Left lung (tissue), 10 donors: ENCODE results near the gene SLC17A5. TPM values are rescaled to one million over a fixed set of nuclear protein-coding genes. Genes with fewer than 3 reads are reported as not detected.

ENCODE experiments used
- ATAC-seq: fragments of 200-7000 bp; cut with Tn5 transposase; one replicate; pipeline ENCODE4 v1.9.1; 2020; ENCODE audit warnings: moderate library complexity
- DNase-seq, 4 donors: peaks; one replicate each; pipeline ENCODE4 v3.0.0-alpha.2; 2013 to 2020
- H3K27ac ChIP-seq, 2 donors: fragments of 200-600 bp; sonication (generic) in 1 of 2; one replicate each; pipeline versions ENCODE4 v1.5.0 to v1.8.0; 2020 to 2021
- H3K27me3 ChIP-seq, 2 donors: fragments of 200-600 bp; sonication (generic) in 1 of 2; one replicate each; pipeline versions ENCODE4 v1.5.0 to v1.8.0; 2020 to 2021
- H3K36me3 ChIP-seq, 2 donors: fragments of 200-600 bp; sonication (generic) in 1 of 2; one replicate each; pipeline versions ENCODE4 v1.5.0 to v1.8.0; 2020 to 2021
- H3K4me1 ChIP-seq, 2 donors: fragments of 200-600 bp; one replicate each; pipeline ENCODE4 v1.8.0; 2021
- H3K4me3 ChIP-seq, 2 donors: fragments of 200-600 bp; sonication (generic) in 1 of 2; one replicate each; pipeline versions ENCODE4 v1.5.0 to v1.8.0; 2020 to 2021; ENCODE audit warnings: mild to moderate bottlenecking in 1 of 2
- H3K9me3 ChIP-seq, 2 donors: fragments of 200-600 bp; sonication (generic) in 1 of 2; one replicate each; pipeline versions ENCODE4 v1.5.0 to v1.8.0; 2020 to 2021
- CTCF ChIP-seq, 2 donors: fragments of 200-600 bp; sonication (generic) in 1 of 2; IDR thresholded peaks; one replicate each; pipeline versions ENCODE4 v1.5.0 to v1.8.0; 2021; ENCODE audit warnings: antibody characterized with exemption in 2 of 2
- intact Hi-C, 2 donors: fragments of 100-400 bp; cut with DNase I; formaldehyde crosslinking; loops; one replicate each; pipeline versions ENCODE4 v1.11.2 to v1.14.2; 2022
- polyA plus RNA-seq, 6 donors: library from polyadenylated mRNA; unstranded; fragments of 120-200 nt; gene quantifications; one replicate each; pipeline ENCODE4 v1.2.1, GENCODE V29; 2013; ENCODE audit not compliant: insufficient read length in 6 of 6
- total RNA-seq, 2 donors: library from RNA; stranded (reverse); fragmentation: NEBNext Ultra II Directional; extraction: Animal tissue kit (Norgen Biotek cat#: 25700); gene quantifications; one replicate each; pipeline ENCODE4 v1.2.1, GENCODE V29; 2021
- donor health status: DM: no; HTN: yes; CAD: no.
- donor health status: DM: no; HTN: no; CAD: no.

Gene SLC17A5
- total and polyA plus RNA-seq, 8 donors = 8.7 to 27.8 (median 10.3) TPM

- Histone ChIP-seq H3K36me3 (no peaks in the 10 kb centered on the region), H3K27me3 (peaks cover 0 to 27% of the 10 kb centered on the region in 2 donors), H3K4me3 (peak overlapping the region in 1 of 2 donors; percentile 55), H3K4me1 (peaks cover 5 to 29% of the 10 kb centered on the region in 2 donors), H3K9me3 (no peaks in the 10 kb centered on the region), H3K27ac (peak overlapping the region; percentile 78 to 85)
- ATAC-seq = no peak
- intact Hi-C loops = no loop called here
- TF ChIP-seq CTCF (IDR thresholded peaks at IDR 0.05) = no peak
- DNase-seq = no peak
Measured at GRCh38 chr6:73696966-73697655, 43.3 kb upstream of the SLC17A5 start.

GRCh38 chr6:73695619-73696421 is 42.0 kb upstream of the SLC17A5 start, which contains the start of gene CD109:
TSS of gene CD109 (plus strand) at chr6:73696203. CDS start at chr6:73696216, 13 bp downstream.
- Histone ChIP-seq H3K36me3 (no peaks in the 10 kb centered on the region), H3K4me3 (peak within 1 kb of the TSS; percentile 42 to 55), H3K27me3 (peaks cover 0 to 27% of the 10 kb centered on the region in 2 donors), H3K27ac (peak within 1 kb of the TSS; percentile 78 to 85), H3K9me3 (no peaks in the 10 kb centered on the region), H3K4me1 (peaks cover 5 to 29% of the 10 kb centered on the region in 2 donors)
- ATAC-seq = peak; percentile 81
- intact Hi-C loops = no loop called here
- DNase-seq = peak; percentile 47 to 82 (median 68)
- TF ChIP-seq CTCF (IDR thresholded peaks at IDR 0.05) = no peak

DNA sequence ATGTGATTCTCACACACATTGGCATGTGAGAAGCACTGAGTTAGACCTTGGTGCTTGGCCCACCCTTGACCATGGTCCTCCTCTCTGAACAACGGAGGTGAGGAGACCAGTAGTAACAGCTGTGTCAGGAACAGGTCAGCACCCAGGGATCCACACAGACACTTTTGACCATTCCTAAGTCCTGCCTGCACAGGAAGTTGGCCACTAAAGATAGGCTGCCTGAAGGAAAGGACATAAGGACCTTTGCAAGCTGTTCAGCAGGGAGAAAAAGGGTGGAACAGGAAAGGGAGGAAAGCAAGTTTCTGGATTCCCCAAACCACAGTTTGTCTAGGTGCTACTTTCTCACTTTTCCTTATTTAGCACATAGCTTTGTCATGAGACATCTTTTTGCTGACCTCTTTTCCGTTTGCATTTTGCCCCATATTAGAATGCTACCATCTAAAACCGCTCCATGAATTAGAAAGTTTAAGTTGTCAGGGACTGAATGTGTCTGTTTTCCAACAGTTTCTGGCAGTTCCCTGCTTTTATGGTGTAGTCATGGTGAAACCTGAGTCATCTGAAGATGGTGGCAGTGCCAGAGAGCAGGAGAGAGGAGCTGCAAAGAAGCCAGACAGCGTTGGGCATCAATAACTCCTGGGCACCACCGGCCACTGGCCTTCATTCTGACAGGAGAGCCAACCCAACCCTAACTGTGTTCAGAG is 41.1 kb upstream of the SLC17A5 start:
- peaks cover 5 to 29% of the 10 kb centered on the region in 2 donors for H3K4me1 ChIP-seq
- ATAC-seq = peak; percentile 21
- H3K27me3 ChIP-seq = peaks cover 0 to 27% of the 10 kb centered on the region in 2 donors
- H3K36me3 ChIP-seq = no peaks in the 10 kb centered on the region
- no peak for TF ChIP-seq CTCF (IDR thresholded peaks at IDR 0.05)
- no peak overlapping the region for H3K4me3 ChIP-seq
- no peaks in the 10 kb centered on the region for H3K9me3 ChIP-seq
- DNase-seq = no peak
- intact Hi-C loops = no loop called here
- H3K27ac ChIP-seq = peak overlapping the region in 1 of 2 donors; percentile 78

DNA sequence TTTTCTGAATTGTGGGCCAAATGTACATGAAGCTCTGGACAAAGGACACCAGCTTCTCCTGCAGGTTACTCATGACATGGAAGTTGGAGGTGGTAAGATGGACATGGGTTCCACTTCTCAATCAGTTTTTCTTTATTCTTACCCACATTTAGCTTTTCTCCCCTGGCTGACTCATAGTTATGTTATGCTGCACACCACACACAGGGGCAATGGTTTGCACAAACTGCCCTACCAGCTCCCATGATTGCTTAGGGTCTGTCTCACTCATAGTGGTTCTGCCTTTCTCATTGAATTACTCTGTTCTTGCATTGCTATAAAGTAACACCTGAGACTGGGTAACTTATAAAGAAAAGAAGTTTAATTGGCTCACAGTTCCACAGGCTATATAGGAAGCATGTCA is 37.7 kb upstream of the SLC17A5 start:
- H3K9me3 ChIP-seq = no peaks in the 10 kb centered on the region
- H3K4me1 ChIP-seq = peaks cover 5 to 17% of the 10 kb centered on the region in 2 donors
- ATAC-seq (no peak), DNase-seq (no peak)
- H3K27me3 ChIP-seq = peaks cover 0 to 17% of the 10 kb centered on the region in 2 donors
- H3K27ac ChIP-seq = no peak overlapping the region
- intact Hi-C loops = no loop called here
- H3K4me3 ChIP-seq = no peak overlapping the region
- no peaks in the 10 kb centered on the region for H3K36me3 ChIP-seq
- no peak for TF ChIP-seq CTCF (IDR thresholded peaks at IDR 0.05)
